GM12875 (cell line): ENCODE data around the gene PPM1J.

Source experiments
- H3K4me3 ChIP-seq: one replicate; pipeline ENCODE4 v1.5.1; 2011; ENCODE audit warnings: low read depth, low read length, control low read depth
- TF ChIP-seq, protein P1 (sequence below): IDR thresholded peaks from 2 replicates; pipeline ENCODE4 v1.5.1; 2011; ENCODE audit warnings: low read depth, mild to moderate bottlenecking, control low read depth, inconsistent platforms, low read length, moderate library complexity, borderline replicate concordance; ENCODE audit not compliant: insufficient read depth

The PPM1J gene

DNA sequence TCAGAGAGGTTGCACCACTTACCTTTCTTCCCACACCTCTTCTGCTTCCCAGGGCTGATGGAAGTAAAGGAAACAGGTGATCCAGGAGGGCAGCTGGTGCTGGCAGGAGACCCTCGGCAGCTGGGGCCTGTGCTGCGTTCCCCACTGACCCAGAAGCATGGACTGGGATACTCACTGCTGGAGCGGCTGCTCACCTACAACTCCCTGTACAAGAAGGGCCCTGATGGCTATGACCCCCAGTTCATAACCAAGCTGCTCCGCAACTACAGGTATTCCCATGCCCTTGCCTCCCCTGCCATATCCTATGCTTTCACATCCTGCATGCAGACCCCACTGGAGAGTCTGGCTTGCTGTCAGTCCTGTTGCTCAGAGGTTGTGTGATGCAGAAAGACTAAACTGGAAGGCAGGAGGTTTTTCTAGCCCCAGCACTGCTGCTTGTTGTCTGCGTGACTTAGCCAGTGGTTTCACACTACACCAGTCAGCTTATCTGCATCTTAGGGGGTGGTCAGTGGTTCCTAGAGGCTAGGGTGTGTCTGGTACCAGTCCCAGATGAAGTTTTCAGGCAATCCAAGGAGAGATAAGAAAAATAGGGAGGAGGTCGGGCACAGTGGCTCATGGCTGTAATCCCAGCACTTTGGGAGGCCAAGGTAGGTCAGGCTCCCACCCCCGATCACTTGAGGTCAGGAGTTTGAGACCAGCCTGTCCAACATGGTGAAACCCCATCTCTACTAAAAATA is 18.4 kb downstream of the PPM1J start:
- H3K4me3 ChIP-seq = no peak overlapping the region
- TF ChIP-seq, protein P1, sequence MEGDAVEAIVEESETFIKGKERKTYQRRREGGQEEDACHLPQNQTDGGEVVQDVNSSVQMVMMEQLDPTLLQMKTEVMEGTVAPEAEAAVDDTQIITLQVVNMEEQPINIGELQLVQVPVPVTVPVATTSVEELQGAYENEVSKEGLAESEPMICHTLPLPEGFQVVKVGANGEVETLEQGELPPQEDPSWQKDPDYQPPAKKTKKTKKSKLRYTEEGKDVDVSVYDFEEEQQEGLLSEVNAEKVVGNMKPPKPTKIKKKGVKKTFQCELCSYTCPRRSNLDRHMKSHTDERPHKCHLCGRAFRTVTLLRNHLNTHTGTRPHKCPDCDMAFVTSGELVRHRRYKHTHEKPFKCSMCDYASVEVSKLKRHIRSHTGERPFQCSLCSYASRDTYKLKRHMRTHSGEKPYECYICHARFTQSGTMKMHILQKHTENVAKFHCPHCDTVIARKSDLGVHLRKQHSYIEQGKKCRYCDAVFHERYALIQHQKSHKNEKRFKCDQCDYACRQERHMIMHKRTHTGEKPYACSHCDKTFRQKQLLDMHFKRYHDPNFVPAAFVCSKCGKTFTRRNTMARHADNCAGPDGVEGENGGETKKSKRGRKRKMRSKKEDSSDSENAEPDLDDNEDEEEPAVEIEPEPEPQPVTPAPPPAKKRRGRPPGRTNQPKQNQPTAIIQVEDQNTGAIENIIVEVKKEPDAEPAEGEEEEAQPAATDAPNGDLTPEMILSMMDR = no peak

DNA sequence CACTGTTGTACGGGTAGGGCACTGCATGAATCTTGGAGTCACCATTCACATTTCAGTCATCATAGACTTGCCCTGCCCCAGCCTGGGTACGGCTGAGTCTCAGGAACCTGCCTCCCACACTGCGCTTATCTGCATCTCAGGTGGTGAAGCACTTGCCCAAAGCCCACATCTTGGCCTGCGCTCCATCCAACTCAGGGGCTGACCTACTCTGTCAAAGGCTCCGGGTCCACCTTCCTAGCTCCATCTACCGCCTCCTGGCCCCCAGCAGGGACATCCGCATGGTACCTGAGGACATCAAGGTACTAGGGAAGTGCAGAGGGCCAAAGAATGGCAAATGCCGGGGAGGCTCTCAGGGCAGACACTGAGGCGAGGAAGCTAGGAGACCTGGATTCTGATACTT is 19.9 kb downstream of the PPM1J start:
- no peak overlapping the region for H3K4me3 ChIP-seq
- TF ChIP-seq, protein P1 = no peak

DNA sequence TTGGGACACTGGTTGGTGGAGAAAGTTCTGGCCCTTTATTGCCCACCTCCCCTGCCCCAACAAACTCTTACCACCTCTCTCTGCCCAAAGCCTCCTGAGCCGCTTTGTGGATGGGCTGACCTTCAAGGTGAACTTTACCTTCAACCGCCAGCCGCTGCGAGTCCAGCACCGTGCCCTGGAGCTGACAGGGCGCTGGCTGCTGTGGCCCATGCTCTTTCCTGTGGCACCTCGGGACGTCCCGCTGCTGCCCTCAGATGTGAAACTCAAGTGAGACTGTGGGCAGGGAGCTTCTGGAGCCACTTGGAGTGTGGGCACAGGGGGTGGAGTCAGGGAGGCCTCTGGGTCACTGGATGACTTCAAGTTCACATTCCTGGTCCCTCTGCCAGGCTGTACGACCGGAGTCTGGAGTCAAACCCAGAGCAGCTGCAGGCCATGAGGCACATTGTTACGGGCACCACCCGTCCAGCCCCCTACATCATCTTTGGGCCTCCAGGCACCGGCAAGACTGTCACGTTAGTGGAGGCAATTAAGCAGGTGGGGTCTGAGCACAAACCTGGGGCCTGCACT is 20.7 kb downstream of the PPM1J start:
- TF ChIP-seq, protein P1 = no peak
- H3K4me3 ChIP-seq = no peak overlapping the region

DNA sequence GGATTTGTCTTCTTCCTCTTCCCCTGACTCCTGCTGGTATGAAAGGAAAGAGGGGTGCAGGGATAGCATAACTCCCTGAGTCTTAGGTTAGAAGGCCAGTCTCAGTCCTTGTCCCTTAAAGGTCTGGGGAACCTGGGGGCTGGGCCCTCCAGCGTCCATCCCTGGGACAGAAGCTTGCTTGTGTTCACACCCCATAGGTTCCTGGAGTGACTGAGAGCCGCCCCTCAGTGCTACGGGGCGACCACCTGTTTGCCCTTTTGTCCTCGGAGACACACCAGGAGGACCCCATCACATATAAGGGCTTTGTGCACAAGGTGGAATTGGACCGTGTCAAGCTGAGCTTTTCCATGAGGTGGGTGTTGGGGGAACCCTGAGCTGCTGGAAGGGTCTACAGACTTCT is 21.3 kb downstream of the PPM1J start:
- TF ChIP-seq, protein P1 = no peak
- H3K4me3 ChIP-seq = no peak overlapping the region

DNA sequence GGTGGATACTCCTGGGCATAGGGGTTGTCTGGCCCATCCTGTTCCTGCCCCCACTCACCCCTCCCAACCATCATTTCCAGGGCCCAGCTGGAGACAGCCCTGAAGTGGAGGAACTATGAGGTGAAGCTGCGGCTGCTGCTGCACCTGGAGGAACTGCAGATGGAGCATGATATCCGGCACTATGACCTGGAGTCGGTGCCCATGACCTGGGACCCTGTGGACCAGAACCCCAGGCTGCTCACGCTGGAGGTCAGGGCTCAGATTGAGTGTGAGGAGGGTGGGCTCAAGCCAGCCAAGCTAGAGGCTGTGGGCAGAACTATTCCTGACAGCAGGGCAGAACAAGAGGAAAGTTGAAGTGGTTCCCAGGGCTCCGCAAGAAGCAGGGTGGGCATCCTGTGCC is 22.5 kb downstream of the PPM1J start:
- no peak overlapping the region for H3K4me3 ChIP-seq
- TF ChIP-seq, protein P1 = no peak

DNA sequence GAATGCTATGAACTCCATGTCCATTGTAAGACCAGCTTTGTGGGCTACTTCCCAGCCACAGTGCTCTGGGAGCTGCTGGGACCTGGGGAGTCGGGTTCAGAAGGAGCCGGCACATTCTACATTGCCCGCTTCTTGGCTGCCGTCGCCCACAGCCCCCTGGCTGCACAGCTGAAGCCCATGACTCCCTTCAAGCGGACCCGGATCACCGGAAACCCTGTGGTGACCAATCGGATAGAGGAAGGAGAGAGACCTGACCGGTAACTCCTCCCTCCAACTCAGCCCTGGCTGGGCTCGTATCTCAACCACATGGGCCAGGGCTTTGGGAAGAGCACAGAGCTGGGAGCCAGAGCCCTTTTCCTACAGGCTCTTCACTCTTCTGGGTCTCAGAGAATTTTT is 25.3 kb downstream of the PPM1J start:
- TF ChIP-seq, protein P1 = no peak

More for the DNA sequence above, 25.3 kb downstream of the PPM1J start:
- no peak overlapping the region for H3K4me3 ChIP-seq
